Duodenal mucosa (tissue), 2 donors: ENCODE results near the gene WDFY1.

Source experiments
- H3K27ac ChIP-seq: one replicate; pipeline ENCODE4 v1.7.0; 2013; ENCODE audit warnings: low read depth, low read length
- H3K27me3 ChIP-seq, 2 donors: one replicate each; pipeline ENCODE4 v1.7.0; 2013; ENCODE audit warnings: low read length in 2 of 2, control low read depth in 1 of 2; ENCODE audit not compliant: insufficient read depth in 2 of 2, control insufficient read depth in 1 of 2
- H3K36me3 ChIP-seq, 2 donors: one replicate each; pipeline ENCODE4 v1.7.0; 2013; ENCODE audit warnings: low read length in 2 of 2, control low read depth in 1 of 2; ENCODE audit not compliant: insufficient read depth in 2 of 2, control insufficient read depth in 1 of 2
- H3K4me1 ChIP-seq, 2 donors: one replicate each; pipeline ENCODE4 v1.7.0; 2013; ENCODE audit warnings: low read length in 2 of 2, control low read depth in 1 of 2; ENCODE audit not compliant: insufficient read depth in 2 of 2, control insufficient read depth in 1 of 2
- H3K4me3 ChIP-seq, 2 donors: one replicate each; pipeline ENCODE4 v1.7.0; 2013; ENCODE audit warnings: low read length in 2 of 2, low read depth in 1 of 2
- H3K9ac ChIP-seq, 2 donors: one replicate each; pipeline ENCODE4 v1.7.0; 2013; ENCODE audit warnings: low read length in 2 of 2, low read depth in 1 of 2
- H3K9me3 ChIP-seq, 2 donors: one replicate each; pipeline ENCODE4 v1.7.0; 2013; ENCODE audit warnings: low read length in 2 of 2, control low read depth in 1 of 2; ENCODE audit not compliant: control insufficient read depth in 1 of 2

Gene WDFY1

GRCh38 chr2:223932816-223933800, 12.0 kb downstream of the WDFY1 start:
- H3K36me3 ChIP-seq = no peaks in the 10 kb centered on the region
- no peak overlapping the region for H3K9ac ChIP-seq
- peaks cover 31 to 42% of the 10 kb centered on the region in 2 donors for H3K4me1 ChIP-seq
- H3K4me3 ChIP-seq = no peak overlapping the region
- no peaks in the 10 kb centered on the region for H3K9me3 ChIP-seq
- no peaks in the 10 kb centered on the region for H3K27me3 ChIP-seq
- no peak overlapping the region for H3K27ac ChIP-seq

GRCh38 chr2:223930103-223930976, 14.8 kb downstream of the WDFY1 start:
- no peaks in the 10 kb centered on the region for H3K27me3 ChIP-seq
- no peaks in the 10 kb centered on the region for H3K36me3 ChIP-seq
- H3K4me3 ChIP-seq = no peak overlapping the region
- H3K4me1 ChIP-seq = peaks cover 19 to 24% of the 10 kb centered on the region in 2 donors
- H3K9ac ChIP-seq = no peak overlapping the region
- peaks cover 3 to 11% of the 10 kb centered on the region in 2 donors for H3K9me3 ChIP-seq
- H3K27ac ChIP-seq = no peak overlapping the region

- H3K27ac ChIP-seq = no peak overlapping the region
These were observed 15.5 kb downstream of the WDFY1 start for GRCh38 chr2:223929571-223930102.

GRCh38 chr2:223928113-223929006, 16.8 kb downstream of the WDFY1 start:
- no peak overlapping the region for H3K27ac ChIP-seq
- peaks cover 3 to 11% of the 10 kb centered on the region in 2 donors for H3K9me3 ChIP-seq
- peaks cover 18 to 24% of the 10 kb centered on the region in 2 donors for H3K4me1 ChIP-seq
- no peak overlapping the region for H3K4me3 ChIP-seq
- H3K27me3 ChIP-seq = no peaks in the 10 kb centered on the region
- H3K36me3 ChIP-seq = no peaks in the 10 kb centered on the region
- no peak overlapping the region for H3K9ac ChIP-seq

More at GRCh38 chr2:223929571-223930102, 15.5 kb downstream of the WDFY1 start:
- H3K36me3 ChIP-seq = no peaks in the 10 kb centered on the region
- no peak overlapping the region for H3K4me3 ChIP-seq
- H3K4me1 ChIP-seq = peaks cover 18 to 24% of the 10 kb centered on the region in 2 donors
- H3K9me3 ChIP-seq = peaks cover 3 to 11% of the 10 kb centered on the region in 2 donors
- no peak overlapping the region for H3K9ac ChIP-seq
- no peaks in the 10 kb centered on the region for H3K27me3 ChIP-seq

- H3K9me3 ChIP-seq = peaks cover 3 to 11% of the 10 kb centered on the region in 2 donors
- no peak overlapping the region for H3K27ac ChIP-seq
- H3K4me3 ChIP-seq = no peak overlapping the region
- H3K4me1 ChIP-seq = peaks cover 9 to 15% of the 10 kb centered on the region in 2 donors
- no peak overlapping the region for H3K9ac ChIP-seq
- H3K27me3 ChIP-seq = no peaks in the 10 kb centered on the region
- H3K36me3 ChIP-seq = no peaks in the 10 kb centered on the region
These were observed 20.0 kb downstream of the WDFY1 start for GRCh38 chr2:223925106-223925505.

- Histone ChIP-seq H3K9ac (no peak overlapping the region), H3K36me3 (peaks cover 0 to 4% of the 10 kb centered on the region in 2 donors), H3K4me1 (peaks cover 0 to 8% of the 10 kb centered on the region in 2 donors), H3K4me3 (no peak overlapping the region), H3K27me3 (no peaks in the 10 kb centered on the region), H3K9me3 (peaks cover 3 to 11% of the 10 kb centered on the region in 2 donors), H3K27ac (no peak overlapping the region)
These were observed 21.2 kb downstream of the WDFY1 start for GRCh38 chr2:223923976-223924375.

GRCh38 chr2:223922308-223922707, 22.8 kb downstream of the WDFY1 start:
- no peak overlapping the region for H3K27ac ChIP-seq
- H3K36me3 ChIP-seq = peaks cover 3 to 4% of the 10 kb centered on the region in 2 donors
- H3K4me3 ChIP-seq = no peak overlapping the region
- H3K9ac ChIP-seq = no peak overlapping the region
- H3K4me1 ChIP-seq = no peaks in the 10 kb centered on the region
- H3K27me3 ChIP-seq = no peaks in the 10 kb centered on the region
- peaks cover 3 to 8% of the 10 kb centered on the region in 2 donors for H3K9me3 ChIP-seq

- Histone ChIP-seq H3K36me3 (peaks cover 3 to 8% of the 10 kb centered on the region in 2 donors), H3K27ac (no peak overlapping the region), H3K27me3 (no peaks in the 10 kb centered on the region), H3K4me1 (no peaks in the 10 kb centered on the region), H3K4me3 (no peak overlapping the region), H3K9me3 (no peaks in the 10 kb centered on the region), H3K9ac (no peak overlapping the region)
These were observed 23.9 kb downstream of the WDFY1 start for GRCh38 chr2:223921204-223921603.

GRCh38 chr2:223920109-223920508, 25.0 kb downstream of the WDFY1 start:
- Histone ChIP-seq H3K27ac (no peak overlapping the region), H3K4me3 (no peak overlapping the region), H3K36me3 (peaks cover 3 to 10% of the 10 kb centered on the region in 2 donors), H3K9me3 (no peaks in the 10 kb centered on the region), H3K27me3 (no peaks in the 10 kb centered on the region), H3K9ac (no peak overlapping the region), H3K4me1 (no peaks in the 10 kb centered on the region)
